ENCODE results near the gene AK2. TPM values are rescaled to one million over a fixed set of nuclear protein-coding genes. Genes with fewer than 3 reads are reported as not detected.

Gene AK2
- total RNA-seq, 1 donor: 78.6 TPM

Other genes starting within 250 kb of the AK2 start
- gene YARS1, start 219.5 kb downstream of the AK2 start, total RNA-seq: 53.3 TPM
- gene S100PBP, start 219.2 kb downstream of the AK2 start, total RNA-seq: 25.0 TPM
- gene FNDC5, start 166.0 kb downstream of the AK2 start, total RNA-seq: not detected
- not detected for gene HPCA, start 150.4 kb downstream of the AK2 start, total RNA-seq
- gene TMEM54, start 135.5 kb downstream of the AK2 start, total RNA-seq: under 0.01 TPM
- gene RNF19B, start 72.1 kb downstream of the AK2 start, total RNA-seq: 23.2 TPM
- gene AZIN2, start 44.3 kb upstream of the AK2 start, total RNA-seq: 0.81 TPM
- 8.1 TPM for gene TRIM62, start 145.2 kb upstream of the AK2 start, total RNA-seq
- 35.5 TPM for gene ZNF362, start 219.6 kb upstream of the AK2 start, total RNA-seq